Natural killer cell treated with Interleukin-12 subunit alpha and Interleukin-12 subunit beta and Interleukin-15 and Interleukin-18, amount 100 ng/mL, for 72 hours (primary cell): Measurements from ENCODE around the gene FRZB. TPM values are rescaled to one million over a fixed set of nuclear protein-coding genes. Genes with fewer than 3 reads are reported as not detected.

ENCODE experiments used
- ATAC-seq, 2 donors: fragments of 150-1000 bp; cut with Tn5 transposase in 1 of 2; sonication (Bioruptor Pico), chemical (Tn5 transposase) in 1 of 2; 2 replicates each; pipeline ENCODE4 v1.10.0; 2021
- DNase-seq: peaks from one replicate; pipeline ENCODE4 v3.0.0; 2022; ENCODE audit warnings: low spot score
- H3K27ac Mint-ChIP-seq, 2 donors: 1 replicate in 1 of 2; 2 replicates in 1 of 2; pipeline ENCODE4 v1.8.0; 2022; ENCODE audit warnings: mixed read lengths in 2 of 2, mild to moderate bottlenecking in 1 of 2, moderate library complexity in 1 of 2
- H3K27me3 Mint-ChIP-seq, 2 donors: 1 replicate in 1 of 2; 2 replicates in 1 of 2; pipeline ENCODE4 v1.8.0; 2022; ENCODE audit warnings: mixed read lengths in 2 of 2
- H3K36me3 Mint-ChIP-seq: one replicate; pipeline ENCODE4 v1.8.0; 2022; ENCODE audit warnings: mixed read lengths
- H3K4me1 Mint-ChIP-seq, 2 donors: 1 replicate in 1 of 2; 2 replicates in 1 of 2; pipeline ENCODE4 v1.8.0; 2022; ENCODE audit warnings: low read depth in 2 of 2, mixed read lengths in 2 of 2, mild to moderate bottlenecking in 1 of 2
- H3K4me3 Mint-ChIP-seq: one replicate; pipeline ENCODE4 v1.8.0; 2022; ENCODE audit warnings: mixed read lengths
- H3K9me3 Mint-ChIP-seq: 2 replicates; pipeline ENCODE4 v1.8.0; 2022; ENCODE audit warnings: mixed read lengths
- total RNA-seq, 2 donors: library from RNA; stranded (reverse); gene quantifications; one replicate each; pipeline ENCODE4 v1.2.3, GENCODE V29; 2022

Gene FRZB
- total RNA-seq, result not detected

- H3K4me3 Mint-ChIP-seq, result peak within 1 kb of the TSS; percentile 38
- peaks cover 6% of the 10 kb centered on the region for H3K36me3 Mint-ChIP-seq
- H3K27me3 Mint-ChIP-seq, result peaks cover 27 to 58% of the 10 kb centered on the region in 2 donors
- H3K9me3 Mint-ChIP-seq, result no peaks in the 10 kb centered on the region
- no peak within 1 kb of the TSS for H3K27ac Mint-ChIP-seq
- peaks cover 3 to 6% of the 10 kb centered on the region in 2 donors for H3K4me1 Mint-ChIP-seq
- DNase-seq (no peak), ATAC-seq (peak; percentile 28 to 41)
Observed at GRCh38 chr2:182866461-182867406, at the start of gene FRZB. Gene FRZB (minus strand): TSS chr2:182866637. CDS start chr2:182866552, 85 bp downstream.

- ATAC-seq (no peak), DNase-seq (no peak)
- no peaks in the 10 kb centered on the region for H3K27me3 Mint-ChIP-seq
- peaks cover 3 to 7% of the 10 kb centered on the region in 2 donors for H3K4me1 Mint-ChIP-seq
- no peak overlapping the region for H3K27ac Mint-ChIP-seq
- no peaks in the 10 kb centered on the region for H3K9me3 Mint-ChIP-seq
- H3K36me3 Mint-ChIP-seq, result no peaks in the 10 kb centered on the region
- H3K4me3 Mint-ChIP-seq, result no peak overlapping the region
Observed at GRCh38 chr2:182915369-182916326, 49.2 kb upstream of the FRZB start.

- DNase-seq (no peak), ATAC-seq (no peak)
- H3K27ac Mint-ChIP-seq, result no peak overlapping the region
- no peak overlapping the region for H3K4me3 Mint-ChIP-seq
- no peaks in the 10 kb centered on the region for H3K4me1 Mint-ChIP-seq
- no peaks in the 10 kb centered on the region for H3K27me3 Mint-ChIP-seq
- H3K9me3 Mint-ChIP-seq, result no peaks in the 10 kb centered on the region
- no peaks in the 10 kb centered on the region for H3K36me3 Mint-ChIP-seq
Observed at GRCh38 chr2:182914852-182915251, 48.4 kb upstream of the FRZB start.

- no peaks in the 10 kb centered on the region for H3K9me3 Mint-ChIP-seq
- H3K36me3 Mint-ChIP-seq, result no peaks in the 10 kb centered on the region
- H3K27ac Mint-ChIP-seq, result no peak overlapping the region
- H3K4me3 Mint-ChIP-seq, result no peak overlapping the region
- DNase-seq, result no peak
- H3K27me3 Mint-ChIP-seq, result no peaks in the 10 kb centered on the region
- ATAC-seq, result no peak
- no peaks in the 10 kb centered on the region for H3K4me1 Mint-ChIP-seq
Observed at GRCh38 chr2:182913064-182913463, 46.6 kb upstream of the FRZB start.

GRCh38 chr2:182912518-182912915, 46.1 kb upstream of the FRZB start:
- H3K36me3 Mint-ChIP-seq, result no peaks in the 10 kb centered on the region
- no peaks in the 10 kb centered on the region for H3K4me1 Mint-ChIP-seq
- no peaks in the 10 kb centered on the region for H3K27me3 Mint-ChIP-seq
- no peaks in the 10 kb centered on the region for H3K9me3 Mint-ChIP-seq
- ATAC-seq (no peak), DNase-seq (no peak)
- H3K27ac Mint-ChIP-seq, result no peak overlapping the region
- H3K4me3 Mint-ChIP-seq, result no peak overlapping the region

- no peak overlapping the region for H3K27ac Mint-ChIP-seq
- no peaks in the 10 kb centered on the region for H3K9me3 Mint-ChIP-seq
- DNase-seq (no peak), ATAC-seq (no peak)
- H3K36me3 Mint-ChIP-seq, result no peaks in the 10 kb centered on the region
- no peak overlapping the region for H3K4me3 Mint-ChIP-seq
- no peaks in the 10 kb centered on the region for H3K27me3 Mint-ChIP-seq
- H3K4me1 Mint-ChIP-seq, result no peaks in the 10 kb centered on the region
Observed at GRCh38 chr2:182911813-182912517, 45.5 kb upstream of the FRZB start.

GRCh38 chr2:182910965-182911364, 44.5 kb upstream of the FRZB start:
- Mint-ChIP-seq H3K27me3 (no peaks in the 10 kb centered on the region), H3K4me3 (no peak overlapping the region), H3K4me1 (no peaks in the 10 kb centered on the region), H3K27ac (no peak overlapping the region), H3K9me3 (no peaks in the 10 kb centered on the region), H3K36me3 (no peaks in the 10 kb centered on the region)
- no peak for DNase-seq
- no peak for ATAC-seq

- no peak for ATAC-seq
- no peak for DNase-seq
- Mint-ChIP-seq H3K27me3 (no peaks in the 10 kb centered on the region), H3K9me3 (no peaks in the 10 kb centered on the region), H3K4me3 (no peak overlapping the region), H3K4me1 (no peaks in the 10 kb centered on the region), H3K36me3 (no peaks in the 10 kb centered on the region), H3K27ac (no peak overlapping the region)
Observed at GRCh38 chr2:182907081-182907830, 40.8 kb upstream of the FRZB start.

- no peak overlapping the region for H3K4me3 Mint-ChIP-seq
- no peaks in the 10 kb centered on the region for H3K27me3 Mint-ChIP-seq
- no peaks in the 10 kb centered on the region for H3K9me3 Mint-ChIP-seq
- H3K36me3 Mint-ChIP-seq, result no peaks in the 10 kb centered on the region
- no peak for ATAC-seq
- DNase-seq, result no peak
- H3K27ac Mint-ChIP-seq, result no peak overlapping the region
- no peaks in the 10 kb centered on the region for H3K4me1 Mint-ChIP-seq
Observed at GRCh38 chr2:182906454-182906853, 40.0 kb upstream of the FRZB start.

- DNase-seq (no peak), ATAC-seq (no peak)
- H3K9me3 Mint-ChIP-seq, result no peaks in the 10 kb centered on the region
- H3K27me3 Mint-ChIP-seq, result no peaks in the 10 kb centered on the region
- H3K36me3 Mint-ChIP-seq, result no peaks in the 10 kb centered on the region
- H3K4me3 Mint-ChIP-seq, result no peak overlapping the region
- no peak overlapping the region for H3K27ac Mint-ChIP-seq
- no peaks in the 10 kb centered on the region for H3K4me1 Mint-ChIP-seq
Observed at GRCh38 chr2:182904844-182905243, 38.4 kb upstream of the FRZB start.

- no peak for DNase-seq
- H3K27ac Mint-ChIP-seq, result no peak overlapping the region
- H3K9me3 Mint-ChIP-seq, result no peaks in the 10 kb centered on the region
- ATAC-seq, result no peak
- H3K4me3 Mint-ChIP-seq, result no peak overlapping the region
- no peaks in the 10 kb centered on the region for H3K36me3 Mint-ChIP-seq
- H3K27me3 Mint-ChIP-seq, result no peaks in the 10 kb centered on the region
- H3K4me1 Mint-ChIP-seq, result no peaks in the 10 kb centered on the region
Observed at GRCh38 chr2:182903566-182903965, 37.1 kb upstream of the FRZB start.

- Mint-ChIP-seq H3K27me3 (peaks cover 0 to 10% of the 10 kb centered on the region in 2 donors), H3K4me1 (no peaks in the 10 kb centered on the region), H3K36me3 (no peaks in the 10 kb centered on the region), H3K27ac (no peak overlapping the region), H3K4me3 (no peak overlapping the region), H3K9me3 (no peaks in the 10 kb centered on the region)
- DNase-seq (no peak), ATAC-seq (no peak)
Observed at GRCh38 chr2:182901748-182902147, 35.3 kb upstream of the FRZB start.

- no peaks in the 10 kb centered on the region for H3K36me3 Mint-ChIP-seq
- no peaks in the 10 kb centered on the region for H3K4me1 Mint-ChIP-seq
- H3K4me3 Mint-ChIP-seq, result no peak overlapping the region
- H3K9me3 Mint-ChIP-seq, result no peaks in the 10 kb centered on the region
- ATAC-seq (peak in 1 of 2 donors; percentile 43), DNase-seq (no peak)
- peaks cover 0 to 14% of the 10 kb centered on the region in 2 donors for H3K27me3 Mint-ChIP-seq
- H3K27ac Mint-ChIP-seq, result no peak overlapping the region
Observed at GRCh38 chr2:182898718-182899117, 32.3 kb upstream of the FRZB start.
